Cardiac septum (tissue), 1 donor: ENCODE measurements around the gene SHC3. TPM values are rescaled to one million over a fixed set of nuclear protein-coding genes. Genes with fewer than 3 reads are reported as not detected.

Source experiments
- DNase-seq: peaks from one replicate; pipeline ENCODE4 v3.0.0-alpha.2; 2020; ENCODE audit warnings: low spot score
- intact Hi-C: fragments of 100-400 bp; cut with DNase I; formaldehyde crosslinking; loops from one replicate; pipeline ENCODE4 v1.14.0; 2022
- total RNA-seq: library from RNA; stranded (reverse); fragmentation: NEBNext Ultra II Directional; extraction: Animal tissue kit (Norgen Biotek cat#: 25700); gene quantifications from one replicate; pipeline ENCODE4 v1.2.1, GENCODE V29; 2021
- donor health status: DM: no; HTN: no; CAD: no.

Gene SHC3
- total RNA-seq, 1 donor from 2014 or later, result 0.16 TPM

- intact Hi-C loops, result no loop called here
- DNase-seq, result no peak
Measured at GRCh38 chr9:89187541-89187940, 8.9 kb upstream of the SHC3 start.

- no peak for DNase-seq
- intact Hi-C loops, result no loop called here
Measured at GRCh38 chr9:89186960-89187359, 8.3 kb upstream of the SHC3 start.

- no peak for DNase-seq
- intact Hi-C loops, result no loop called here
Measured at GRCh38 chr9:89185980-89186379, 7.4 kb upstream of the SHC3 start.

GRCh38 chr9:89183146-89183545 lies 4.5 kb upstream of the SHC3 start:
- no peak for DNase-seq
- intact Hi-C loops, result no loop called here

- intact Hi-C loops, result no loop called here
- DNase-seq, result no peak
Measured at GRCh38 chr9:89182369-89182768, 3.8 kb upstream of the SHC3 start.

GRCh38 chr9:89179895-89180734 lies 1.5 kb upstream of the SHC3 start:
- intact Hi-C loops, result loop anchor here (10.0 kb wide), 1 partner anchor 55 kb away; no protein-coding TSS in a partner anchor
- peak; percentile 83 for DNase-seq

- DNase-seq, result no peak
- intact Hi-C loops, result loop anchor here (10.0 kb wide), 1 partner anchor 55 kb away; no protein-coding TSS in a partner anchor
Measured at GRCh38 chr9:89179540-89179894, 899 bp upstream of the SHC3 start.

GRCh38 chr9:89178830-89179539 lies 367 bp upstream of the SHC3 start:
- DNase-seq, result no peak
- intact Hi-C loops, result loop anchor here (10.0 kb wide), 1 partner anchor 56 kb away; no protein-coding TSS in a partner anchor

GRCh38 chr9:89177012-89177943 lies 1.3 kb downstream of the SHC3 start:
- intact Hi-C loops, result loop anchor here (10.0 kb wide), 1 partner anchor 58 kb away; no protein-coding TSS in a partner anchor
- no peak for DNase-seq

GRCh38 chr9:89175828-89176261 lies 2.8 kb downstream of the SHC3 start:
- no peak for DNase-seq
- intact Hi-C loops, result loop anchor here (10.0 kb wide), 1 partner anchor 59 kb away; no protein-coding TSS in a partner anchor

GRCh38 chr9:89174291-89174690 lies 4.3 kb downstream of the SHC3 start:
- DNase-seq, result no peak
- intact Hi-C loops, result loop anchor here (10.0 kb wide), 1 partner anchor 61 kb away; no protein-coding TSS in a partner anchor

GRCh38 chr9:89173072-89173471 lies 5.5 kb downstream of the SHC3 start:
- intact Hi-C loops, result loop anchor here (10.0 kb wide), 1 partner anchor 62 kb away; no protein-coding TSS in a partner anchor
- DNase-seq, result no peak

- DNase-seq, result no peak
- intact Hi-C loops, result loop anchor here (10.0 kb wide), 1 partner anchor 62 kb away; no protein-coding TSS in a partner anchor
Measured at GRCh38 chr9:89172398-89172797, 6.2 kb downstream of the SHC3 start.

- intact Hi-C loops, result loop anchor here (10.0 kb wide), 1 partner anchor 63 kb away; no protein-coding TSS in a partner anchor
Measured at GRCh38 chr9:89171693-89172092, 6.9 kb downstream of the SHC3 start.

GRCh38 chr9:89171231-89171630 lies 7.4 kb downstream of the SHC3 start:
- intact Hi-C loops, result loop anchor here (10.0 kb wide), 1 partner anchor 64 kb away; no protein-coding TSS in a partner anchor
- DNase-seq, result no peak

More at GRCh38 chr9:89171693-89172092, 6.9 kb downstream of the SHC3 start:
- DNase-seq, result no peak

- DNase-seq, result no peak
- intact Hi-C loops, result no loop called here
Measured at GRCh38 chr9:89168901-89169813, 9.5 kb downstream of the SHC3 start.

GRCh38 chr9:89167788-89168187 lies 10.8 kb downstream of the SHC3 start:
- DNase-seq, result no peak
- intact Hi-C loops, result no loop called here

- DNase-seq, result no peak
- intact Hi-C loops, result no loop called here
Measured at GRCh38 chr9:89166852-89167251, 11.8 kb downstream of the SHC3 start.
